Skin epidermis (tissue), 12 donors: Measurements from ENCODE around the gene PXK.
"Not testable (repeated sequence)": the region's sequence is repeated elsewhere in the genome, so short reads cannot be mapped to it uniquely, and the experiment has no call there.

ENCODE experiments used
- H3K27ac ChIP-seq, 21 experiments: fragments of 200-600 bp; sonication (generic) in 11 of 21; one replicate each; pipeline ENCODE4 v1.5.0; 2020; ENCODE audit warnings: mild to moderate bottlenecking in 3 of 21, inconsistent platforms in 2 of 21, moderate library complexity in 2 of 21
- H3K4me3 ChIP-seq, 7 experiments: fragments of 200-600 bp; sonication (generic) in 2 of 7; one replicate each; pipeline ENCODE4 v1.5.0; 2020; ENCODE audit warnings: inconsistent platforms in 2 of 7, mild to moderate bottlenecking in 2 of 7, moderate library complexity in 1 of 7

The PXK gene

DNA sequence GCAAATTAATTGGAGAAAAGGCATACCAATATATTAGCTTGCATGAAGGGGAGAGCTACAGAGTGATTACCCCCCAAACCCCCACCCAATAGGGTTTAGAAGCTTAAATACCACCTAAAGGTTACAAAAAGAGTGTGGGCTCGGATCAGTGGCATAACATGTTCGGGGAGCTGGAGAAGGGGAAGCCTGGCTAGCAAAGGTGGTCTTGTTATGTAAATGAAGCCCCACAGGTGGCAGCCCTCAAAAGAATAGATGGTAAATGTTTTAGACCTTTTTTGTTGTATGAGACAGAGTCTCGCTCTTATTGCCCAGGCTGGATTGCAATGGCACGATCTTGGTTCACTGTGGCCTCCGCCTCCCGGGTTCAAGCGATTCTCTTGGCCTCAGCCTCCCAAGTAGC, 10.9 kb upstream of the PXK start:
- no peak overlapping the region for H3K4me3 ChIP-seq
- no peak overlapping the region for H3K27ac ChIP-seq

GRCh38 chr3:58322793-58323192, 9.9 kb upstream of the PXK start:
- no peak overlapping the region for H3K4me3 ChIP-seq

GRCh38 chr3:58323529-58324390, 8.9 kb upstream of the PXK start:
- H3K27ac ChIP-seq, result no peak overlapping the region
- H3K4me3 ChIP-seq, result no peak overlapping the region

More at GRCh38 chr3:58322793-58323192, 9.9 kb upstream of the PXK start:
- H3K27ac ChIP-seq, result no peak overlapping the region

DNA sequence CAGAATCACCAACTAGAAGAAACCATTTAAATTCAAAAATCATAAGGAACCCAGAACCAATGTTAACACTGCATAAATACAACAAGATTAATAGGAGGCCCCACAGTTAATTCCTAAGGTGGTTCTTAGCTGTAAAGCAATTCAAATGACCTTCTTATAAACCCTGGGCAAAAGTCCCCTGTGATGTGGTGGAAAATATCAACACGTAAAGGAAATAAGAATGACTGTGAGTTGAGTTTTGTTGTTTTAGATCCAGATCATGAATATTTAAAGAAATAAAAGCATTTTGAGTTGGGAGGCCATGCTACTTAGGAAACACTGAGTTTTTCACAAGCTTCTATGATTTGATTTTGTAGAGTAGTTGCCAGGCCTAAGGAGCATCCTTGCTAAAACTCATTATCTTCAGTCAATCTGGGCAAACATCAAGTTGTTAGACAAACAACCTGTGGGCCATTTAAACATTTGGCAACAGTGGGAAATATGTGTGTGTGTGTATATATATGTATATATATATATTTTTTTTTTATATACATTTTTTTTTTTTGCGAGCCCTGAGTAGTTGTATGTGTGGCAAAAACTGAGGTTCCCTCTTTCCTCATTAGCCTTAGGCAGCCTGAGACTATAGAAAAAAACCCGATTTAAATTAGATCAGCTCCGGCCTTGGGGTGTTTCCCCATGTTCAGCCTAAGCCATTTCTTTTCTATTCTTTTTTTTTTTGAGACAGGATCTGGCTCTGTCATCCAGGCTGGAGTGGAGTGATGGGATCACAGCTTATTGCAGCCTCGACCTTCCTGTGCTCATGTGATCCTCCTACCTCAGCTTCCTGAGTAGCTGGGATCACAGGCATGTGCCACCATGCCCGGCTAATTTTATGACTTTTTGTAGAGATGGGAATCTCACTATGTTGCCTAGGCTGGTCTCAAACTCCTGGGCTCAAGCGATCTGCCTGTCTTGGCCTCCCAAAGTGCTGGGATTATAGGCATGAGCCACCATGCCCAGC, 8.0 kb upstream of the PXK start:
- Histone ChIP-seq H3K27ac (peak overlapping the region in 6 of 21 experiments; percentile 0 to 61 (median 41)), H3K4me3 (no peak overlapping the region)

GRCh38 chr3:58325525-58325992, 7.1 kb upstream of the PXK start:
- no peak overlapping the region for H3K4me3 ChIP-seq
- H3K27ac ChIP-seq, result peak overlapping the region in 7 of 21 experiments; percentile 0 to 61 (median 44)

DNA sequence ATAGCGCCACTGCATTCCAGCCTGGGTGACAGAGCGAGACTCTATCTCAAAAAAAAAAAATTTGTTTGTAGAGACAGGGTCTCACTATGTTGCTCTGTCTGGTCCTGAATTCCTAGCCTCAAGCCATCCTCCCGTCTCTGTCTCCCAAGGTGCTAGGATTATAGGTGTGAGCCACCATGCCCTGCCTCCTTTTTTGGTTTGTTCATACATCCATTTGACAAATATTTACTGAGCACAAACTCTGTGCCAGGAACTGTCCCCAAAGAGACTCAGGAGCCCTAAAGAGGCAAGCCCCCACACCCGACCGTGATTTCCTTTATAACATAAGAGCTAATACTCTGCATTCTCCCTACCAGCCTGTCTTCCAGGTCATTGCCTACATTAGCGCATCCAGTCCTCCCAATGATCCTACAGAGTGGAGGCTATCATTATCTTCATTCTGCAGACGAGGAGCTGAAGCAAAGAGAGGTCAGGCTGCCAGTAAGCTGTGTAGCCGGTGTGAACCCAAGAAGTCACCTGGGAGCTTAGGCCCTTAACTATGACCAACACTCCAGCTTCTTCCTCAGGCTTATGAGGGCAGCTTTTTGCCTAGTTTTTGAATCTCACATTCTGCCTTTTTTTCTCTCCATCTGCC, 6.3 kb upstream of the PXK start:
- Histone ChIP-seq H3K4me3 (no peak overlapping the region), H3K27ac (no peak overlapping the region)

DNA sequence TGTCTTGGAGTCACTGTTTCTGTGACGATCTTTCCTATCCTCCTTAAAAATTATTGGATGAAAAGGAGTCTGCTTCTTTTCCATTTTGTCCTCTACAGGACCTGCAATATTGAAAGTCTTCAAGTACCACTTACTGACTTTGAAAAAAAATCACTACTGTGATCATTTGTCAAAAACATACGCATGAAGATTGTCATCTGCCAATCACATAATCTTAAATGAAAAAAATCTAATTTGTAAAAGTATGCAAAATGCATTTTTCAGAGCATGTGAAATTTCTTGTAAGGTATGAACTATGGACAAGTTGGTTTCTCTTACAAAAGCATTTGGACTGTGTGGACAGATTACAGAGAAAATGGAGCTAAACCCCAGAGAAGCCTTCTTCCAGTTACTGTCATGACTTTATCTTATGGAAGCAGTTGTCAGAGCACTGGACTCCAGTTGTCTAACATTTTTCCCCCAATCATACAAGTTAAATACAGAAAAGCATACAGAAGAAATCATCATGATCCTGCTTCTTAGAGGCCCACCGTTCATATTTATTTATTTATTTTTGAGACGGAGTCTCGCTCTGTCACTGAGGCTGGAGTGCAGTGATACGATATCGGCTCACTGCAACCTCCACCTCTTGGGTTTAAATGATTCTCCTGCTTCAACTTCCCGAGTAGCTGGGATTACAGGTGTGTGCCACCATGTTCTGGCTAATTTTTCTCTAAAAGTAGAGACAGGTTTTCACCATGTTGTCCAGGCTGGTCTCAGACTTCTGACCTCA, 3.4 kb upstream of the PXK start:
- Histone ChIP-seq H3K4me3 (no peak overlapping the region), H3K27ac (no peak overlapping the region)

DNA sequence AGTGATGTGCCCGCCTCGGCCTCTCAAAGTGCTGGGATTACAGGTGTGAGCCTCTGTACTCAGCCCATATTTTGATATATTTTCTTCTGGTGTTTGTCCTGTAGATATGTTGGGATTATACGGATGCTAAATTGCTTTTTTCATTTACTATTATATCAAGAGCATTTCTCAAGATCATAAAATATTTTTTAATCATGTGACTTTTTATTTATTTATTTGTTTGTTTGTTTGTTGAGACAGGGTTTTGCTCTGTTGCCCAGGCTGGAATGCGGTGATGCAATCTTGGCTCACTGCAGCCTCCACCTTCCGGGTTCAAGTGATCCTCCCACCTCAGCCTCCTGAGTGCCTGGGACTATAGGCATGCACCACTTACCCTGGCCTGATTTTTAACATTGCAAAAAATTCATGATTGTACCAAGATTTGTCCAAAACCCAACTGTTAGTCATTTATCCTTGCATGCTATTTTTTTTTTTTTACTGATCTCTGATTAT, 2.7 kb upstream of the PXK start:
- no peak overlapping the region for H3K27ac ChIP-seq
- no peak overlapping the region for H3K4me3 ChIP-seq

- H3K4me3 ChIP-seq, result no peak overlapping the region
- H3K27ac ChIP-seq, result peak overlapping the region in 9 of 21 experiments; percentile 78 to 88 (median 82)
Measured at GRCh38 chr3:58331593-58332152, 1.0 kb upstream of the PXK start.

GRCh38 chr3:58333206-58334012, 717 bp downstream of the PXK start:
- peak overlapping the region; percentile 66 to 89 (median 78) for H3K4me3 ChIP-seq
- peak overlapping the region; percentile 16 to 88 (median 78) for H3K27ac ChIP-seq

DNA sequence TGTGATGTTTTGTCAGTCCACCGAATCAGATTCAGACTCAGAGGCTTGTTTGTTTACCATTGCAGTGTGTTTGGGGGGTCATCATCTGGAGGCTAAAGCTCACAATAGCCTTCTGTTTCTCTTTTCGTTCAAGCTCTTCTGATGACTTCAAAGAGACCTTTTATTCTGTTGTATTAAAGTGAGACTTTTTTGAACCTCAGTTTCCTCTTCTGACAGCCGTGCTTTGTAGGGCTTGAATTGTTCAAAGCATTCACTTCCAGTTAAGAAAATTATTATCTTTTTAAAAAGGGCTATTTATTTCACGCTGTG, 1.3 kb downstream of the PXK start:
- H3K27ac ChIP-seq, result peak overlapping the region in 12 of 21 experiments; percentile 14 to 88 (median 78)

DNA sequence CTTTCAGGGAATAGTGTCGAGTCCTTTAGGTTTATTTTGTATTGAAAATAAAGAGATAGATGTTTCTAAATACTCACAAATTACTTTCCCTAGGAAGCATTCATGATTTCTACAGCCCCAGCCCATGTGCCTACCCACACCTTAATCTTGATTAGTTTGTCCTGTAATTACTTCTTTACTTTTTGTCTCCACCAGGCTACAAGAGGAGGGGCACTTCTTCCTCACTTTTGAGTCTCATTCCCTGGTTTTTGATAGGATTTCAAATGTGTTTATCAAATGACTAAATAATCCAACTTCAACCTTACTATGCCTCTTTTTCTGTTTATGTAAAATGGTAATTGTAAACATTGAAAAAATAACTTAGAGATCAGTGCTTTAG, 1.8 kb downstream of the PXK start:
- H3K4me3 ChIP-seq, result peak overlapping the region in 2 of 7 experiments; percentile 75 to 89
- H3K27ac ChIP-seq, result peak overlapping the region in 13 of 21 experiments; percentile 14 to 88 (median 74)

More for the DNA sequence above, 1.3 kb downstream of the PXK start:
- peak overlapping the region; percentile 66 to 89 (median 78) for H3K4me3 ChIP-seq

DNA sequence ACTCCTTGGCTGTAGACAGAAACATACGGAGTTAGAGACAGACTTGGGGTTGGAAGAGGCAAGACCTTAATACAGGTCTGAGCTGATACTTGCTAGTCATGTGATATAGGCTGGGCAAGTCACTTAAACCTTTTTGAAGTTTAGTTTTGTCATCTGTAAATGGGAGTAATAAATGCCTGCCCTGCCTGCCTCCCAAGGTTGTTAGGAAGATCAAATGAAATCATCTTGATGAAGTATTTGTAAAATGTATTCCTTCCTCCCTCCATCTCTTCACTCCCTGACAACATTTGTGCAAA, 2.9 kb downstream of the PXK start:
- Histone ChIP-seq H3K27ac (peak overlapping the region in 19 of 21 experiments; percentile 4 to 74 (median 50)), H3K4me3 (peak overlapping the region in 1 of 7 experiments; percentile 18)

DNA sequence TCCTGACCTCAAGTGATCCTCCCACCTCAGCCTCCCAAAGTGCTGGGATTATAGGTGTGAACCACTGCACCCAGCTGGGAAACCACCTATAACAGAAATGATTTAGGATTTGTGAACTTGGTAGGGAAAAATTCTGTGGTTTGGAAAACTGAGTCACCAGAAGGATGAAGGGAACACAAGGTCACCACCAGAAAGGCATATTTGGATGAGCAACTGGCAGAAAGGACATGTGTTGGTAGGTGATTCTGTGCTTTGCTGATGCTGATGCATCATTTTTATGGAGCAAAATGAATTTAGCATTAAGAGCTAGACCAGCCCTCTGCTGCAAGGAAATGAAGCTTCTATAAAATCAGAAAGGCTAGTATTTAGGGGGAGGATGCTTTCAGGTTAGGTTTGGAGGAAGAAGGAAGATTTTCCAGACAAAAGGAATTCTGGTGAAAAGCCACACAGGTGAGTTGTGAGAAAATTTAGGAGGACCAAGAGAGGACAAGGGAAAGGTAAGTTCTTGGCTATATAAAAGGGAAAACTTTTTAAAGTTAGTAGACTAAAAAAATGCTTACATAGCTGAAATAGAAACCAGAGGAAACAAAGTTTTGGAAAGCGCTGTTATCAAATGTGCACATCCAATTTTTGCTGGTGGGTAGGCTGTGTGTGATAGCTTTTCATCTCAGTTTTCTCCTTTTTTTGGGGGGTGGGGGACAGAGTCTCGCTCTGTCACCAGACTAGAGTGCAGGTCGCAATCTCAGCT, 3.6 kb downstream of the PXK start:
- Histone ChIP-seq H3K27ac (peak overlapping the region in 1 of 21 experiments; percentile 73), H3K4me3 (no peak overlapping the region)

- H3K27ac ChIP-seq, result no peak overlapping the region
- H3K4me3 ChIP-seq, result no peak overlapping the region
Measured at GRCh38 chr3:58337190-58337589, 4.5 kb downstream of the PXK start.

DNA sequence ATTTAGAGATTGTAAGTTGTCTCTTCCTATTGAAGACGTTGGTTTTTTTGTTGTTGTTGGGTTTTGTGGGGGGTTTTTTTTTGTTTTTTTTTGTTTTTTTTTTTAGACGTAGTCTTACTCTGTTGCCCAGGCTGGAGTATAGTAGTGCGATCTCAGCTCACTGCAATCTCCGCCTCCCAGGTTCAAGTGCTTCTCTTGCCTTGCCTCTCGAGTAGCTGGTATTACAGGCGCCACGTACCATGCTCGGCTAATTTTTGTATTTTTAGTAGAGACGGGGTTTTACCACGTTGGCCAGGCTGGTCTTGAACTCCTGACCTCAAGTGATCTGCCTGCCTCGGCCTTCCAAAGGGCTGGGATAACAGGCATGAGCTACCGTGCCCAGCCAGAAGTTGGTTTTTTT, 6.5 kb downstream of the PXK start:
- H3K4me3 ChIP-seq, H3K27ac ChIP-seq: not testable (repeated sequence)

DNA sequence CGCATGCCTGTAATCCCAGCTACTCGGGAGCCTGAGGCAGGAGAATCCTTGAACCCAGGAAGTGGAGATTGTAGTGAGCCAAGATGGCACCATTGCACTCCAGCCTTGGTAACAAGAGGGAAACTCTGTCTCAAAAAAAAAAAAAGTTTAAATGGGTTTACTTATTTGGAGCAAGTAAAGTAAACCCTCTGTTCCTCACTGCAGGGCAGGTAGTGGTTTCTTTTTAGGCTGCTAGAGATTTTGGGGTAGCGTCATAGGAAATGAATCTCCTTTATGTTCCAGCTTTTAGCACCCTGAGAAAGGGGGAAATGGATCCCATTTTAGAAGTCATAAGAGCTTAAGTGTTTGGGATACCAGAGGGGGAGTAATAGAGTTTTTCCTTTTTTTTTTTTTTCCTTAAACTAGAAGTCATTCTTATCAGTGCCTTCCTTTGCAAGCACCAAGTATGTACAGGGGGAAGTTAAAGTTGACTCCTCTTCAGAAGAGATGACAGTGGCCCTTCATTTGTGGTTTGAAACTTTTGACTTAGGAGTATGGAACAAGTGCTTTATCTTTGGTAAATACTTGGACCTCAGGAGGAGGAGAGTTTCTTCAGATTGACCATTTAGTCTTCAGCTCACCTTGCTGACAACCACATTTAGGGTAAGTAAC, 8.0 kb downstream of the PXK start:
- Histone ChIP-seq H3K4me3 (no peak overlapping the region), H3K27ac (no peak overlapping the region)
